HCT116 (cell line): ENCODE measurements around the gene GDPD3. TPM values are rescaled to one million over a fixed set of nuclear protein-coding genes. Genes with fewer than 3 reads are reported as not detected.

Source experiments
- ATAC-seq: fragments of 200-7000 bp; cut with Tn5 transposase; 2 replicates; pipeline ENCODE4 v1.9.1; 2020; ENCODE audit warnings: mild to moderate bottlenecking, moderate library complexity
- BruUV-seq: library from RNA; stranded (reverse); fragments of 400-500 nt; replicated peaks from 2 replicates; lab custom pipeline; 2021; lab: Mats Ljungman, UMichigan
- CTCF ChIA-PET: fragments of 300-600 bp; sonication (Branson Sonifier 250); formaldehyde crosslinking; loops from one replicate; lab custom pipeline; 2021; ENCODE audit warnings: antibody characterized with exemption; lab: Charles Lee
- POLR2A ChIA-PET: fragments of 300-600, 350-600 bp; sonication (Branson Sonifier 250); formaldehyde crosslinking; loops from one replicate; lab custom pipeline; 2021; ENCODE audit warnings: antibody characterized with exemption; lab: Charles Lee
- RAD21 ChIA-PET, 2 experiments: fragments of 300-600 bp; sonication (Branson Sonifier 250); formaldehyde crosslinking; loops; one replicate each; lab custom pipeline; 2023; ENCODE audit warnings: low total read pairs in 2 of 2; ENCODE audit not compliant: uncharacterized antibody in 2 of 2, unreplicated experiment in 2 of 2, low non-redundant PET in 1 of 2; lab: Charles Lee
- DNase-seq: peaks from one replicate; pipeline ENCODE4 v3.0.0-alpha.2; 2010; ENCODE audit warnings: low read depth, low spot score
- H2AFZ ChIP-seq: fragments of 200-600 bp; shearing (Covaris generic), sonication (generic); 2 replicates; pipeline ENCODE4 v1.6.1; 2017; ENCODE audit warnings: low read depth, mixed run types, mixed read lengths, antibody characterized with exemption, low read length; ENCODE audit not compliant: poor library complexity, severe bottlenecking
- H3K27ac ChIP-seq: 2 replicates; pipeline ENCODE4 v1.5.1; 2012; ENCODE audit warnings: low read depth, low read length
- H3K27me3 ChIP-seq: fragments of 200-600 bp; sonication (generic); 2 replicates; pipeline ENCODE4 v1.6.1; 2016; ENCODE audit warnings: mixed run types, low read length, mixed read lengths; ENCODE audit not compliant: insufficient read depth
- H3K36me3 ChIP-seq, 2 experiments: fragments of 200-500 bp in 1 of 2; fragments of 200-600 bp in 1 of 2; sonication (Bioruptor generic) in 1 of 2; sonication (generic) in 1 of 2; 2 replicates each; pipeline versions ENCODE4 v1.5.1 to v1.6.1; 2014 to 2016; ENCODE audit warnings: low read length in 2 of 2, inconsistent platforms in 1 of 2, mixed read lengths in 1 of 2, mixed run types in 1 of 2; ENCODE audit not compliant: insufficient read depth in 2 of 2, control insufficient read depth in 1 of 2
- H3K4me1 ChIP-seq, 2 experiments: fragments of 200-600 bp in 1 of 2; sonication (generic) in 1 of 2; 2 replicates each; pipeline versions ENCODE4 v1.5.1 to v1.6.1; 2012 to 2017; ENCODE audit warnings: low read length in 2 of 2, inconsistent platforms in 1 of 2, mild to moderate bottlenecking in 1 of 2, mixed read lengths in 1 of 2, mixed run types in 1 of 2, moderate library complexity in 1 of 2; ENCODE audit not compliant: insufficient read depth in 2 of 2, control insufficient read depth in 1 of 2
- H3K4me2 ChIP-seq: fragments of 200-600 bp; sonication (generic); 2 replicates; pipeline ENCODE4 v1.6.1; 2017; ENCODE audit warnings: mixed run types, low read length, mixed read lengths
- H3K4me3 ChIP-seq, 2 experiments: fragments of 200-600 bp in 1 of 2; sonication (generic) in 1 of 2; replicated peaks in 1 of 2; 2 replicates each; pipeline ENCODE4 v1.5.1; 2011 to 2016; ENCODE audit warnings: low read length in 2 of 2, control low read depth in 1 of 2, low read depth in 1 of 2, mild to moderate bottlenecking in 1 of 2, mixed read lengths in 1 of 2, mixed run types in 1 of 2
- H3K79me2 ChIP-seq: fragments of 200-600 bp; sonication (generic); 2 replicates; pipeline ENCODE4 v1.6.1; 2017; ENCODE audit warnings: mild to moderate bottlenecking, mixed run types, low read length, moderate library complexity, mixed read lengths; ENCODE audit not compliant: insufficient read depth
- H3K9ac ChIP-seq: fragments of 200-600 bp; sonication (generic); 2 replicates; pipeline ENCODE4 v1.6.1; 2016; ENCODE audit warnings: low read length, mixed read lengths
- H3K9me2 ChIP-seq: fragments of 200-600 bp; sonication (generic), shearing (Covaris generic); 2 replicates; pipeline ENCODE4 v1.6.1; 2017; ENCODE audit warnings: mixed run types, mild to moderate bottlenecking, moderate library complexity; ENCODE audit not compliant: insufficient read depth
- H3K9me3 ChIP-seq, 2 experiments: fragments of 200-500 bp in 1 of 2; fragments of 200-600 bp in 1 of 2; sonication (Bioruptor generic) in 1 of 2; sonication (generic) in 1 of 2; 2 replicates each; pipeline ENCODE4 v1.6.1; 2014 to 2017; ENCODE audit warnings: low read length in 2 of 2, mixed read lengths in 2 of 2, inconsistent platforms in 1 of 2, low read depth in 1 of 2, mild to moderate bottlenecking in 1 of 2, mixed run types in 1 of 2, moderate library complexity in 1 of 2; ENCODE audit not compliant: control insufficient read depth in 1 of 2, insufficient read depth in 1 of 2
- H4K20me1 ChIP-seq: fragments of 200-600 bp; sonication (generic), shearing (Covaris generic); 2 replicates; pipeline ENCODE4 v1.6.1; 2017; ENCODE audit warnings: mixed run types, mild to moderate bottlenecking, moderate library complexity; ENCODE audit not compliant: insufficient read depth
- CBX3 ChIP-seq: IDR thresholded peaks from 2 replicates; pipeline ENCODE4 v1.6.1; 2012; ENCODE audit warnings: low read depth
- EGR1 ChIP-seq: IDR thresholded peaks from 2 replicates; pipeline ENCODE4 v1.6.1; 2012; ENCODE audit warnings: low read depth
- YY1 ChIP-seq: IDR thresholded peaks from 2 replicates; pipeline ENCODE4 v1.6.1; 2011; ENCODE audit warnings: low read length, low read depth, moderate library complexity, mild to moderate bottlenecking; ENCODE audit not compliant: insufficient replicate concordance; ENCODE audit errors: extremely low read depth
- intact Hi-C: fragments of 100-400 bp; cut with micrococcal nuclease; formaldehyde crosslinking; loops from 2 replicates; pipeline ENCODE4 v1.10.0; 2022
- total RNA-seq: library from RNA; stranded (reverse); gene quantifications from one replicate; pipeline ENCODE4 v1.2.1, GENCODE V29; 2021; ENCODE audit not compliant: unreplicated experiment
- TF ChIP-seq, protein P1 (sequence below): IDR thresholded peaks from 2 replicates; pipeline ENCODE4 v1.6.1; 2012
- TF ChIP-seq, protein P2 (sequence below), 3 experiments: fragments of 200-600 bp in 1 of 3; sonication (generic) in 1 of 3; IDR thresholded peaks in 2 of 3; conservative IDR thresholded peaks in 1 of 3; 2 replicates each; pipeline ENCODE4 v1.5.1; 2012 to 2017; ENCODE audit warnings: low read depth in 2 of 3, low read length in 2 of 3, antibody characterized with exemption in 1 of 3, borderline replicate concordance in 1 of 3, control low read depth in 1 of 3, mild to moderate bottlenecking in 1 of 3, mixed read lengths in 1 of 3, mixed run types in 1 of 3, moderate library complexity in 1 of 3; ENCODE audit not compliant: insufficient read depth in 1 of 3

GDPD3 gene
- total RNA-seq, 1 experiment from 2014 or later = 7.0 TPM

DNA sequence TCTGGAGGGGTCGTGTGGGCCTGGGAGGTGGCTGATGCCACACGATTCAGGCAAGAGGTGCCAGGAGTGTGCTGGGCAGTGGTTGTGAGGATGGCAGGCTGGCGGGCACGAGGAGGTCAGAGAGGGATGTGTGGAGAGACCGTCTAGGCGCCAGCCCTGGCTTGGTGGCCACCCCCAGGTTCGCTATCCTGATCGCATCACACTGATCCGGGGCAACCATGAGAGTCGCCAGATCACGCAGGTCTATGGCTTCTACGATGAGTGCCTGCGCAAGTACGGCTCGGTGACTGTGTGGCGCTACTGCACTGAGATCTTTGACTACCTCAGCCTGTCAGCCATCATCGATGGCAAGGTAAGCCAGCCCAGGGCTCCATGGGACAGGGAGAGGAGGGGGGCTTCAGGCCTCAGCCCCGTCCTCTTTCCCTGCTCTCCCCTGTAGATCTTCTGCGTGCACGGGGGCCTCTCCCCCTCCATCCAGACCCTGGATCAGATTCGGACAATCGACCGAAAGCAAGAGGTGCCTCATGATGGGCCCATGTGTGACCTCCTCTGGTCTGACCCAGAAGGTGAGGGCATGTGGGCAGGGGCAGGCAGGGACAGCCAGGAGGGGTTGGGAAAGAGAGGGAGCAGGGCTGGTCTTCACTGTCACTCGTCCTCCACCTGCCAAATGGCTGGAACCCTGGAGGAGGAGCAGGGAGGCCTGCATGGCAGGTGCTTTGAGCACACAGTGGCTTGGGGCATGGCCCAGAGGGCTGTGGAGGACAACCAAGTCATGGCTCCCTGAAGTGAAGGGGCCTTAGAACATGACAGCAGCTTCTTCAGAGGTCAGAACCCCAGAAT, 29.9 kb downstream of the GDPD3 start:
- H3K9me3 ChIP-seq = no peaks in the 10 kb centered on the region
- intact Hi-C loops = no loop called here
- ChIA-PET CTCF (no interaction called here), POLR2A (no interaction called here), RAD21 (no interaction called here)
- no peak overlapping the region for H3K9ac ChIP-seq
- DNase-seq = no peak
- no peak overlapping the region for H3K4me2 ChIP-seq
- no peak overlapping the region; the same call in 1 of the 2 replicates for H3K27ac ChIP-seq
- peaks cover 0 to under 1% of the 10 kb centered on the region in 2 experiments; a peak in 1 of 4 replicates for H3K4me1 ChIP-seq
- H4K20me1 ChIP-seq = no peaks in the 10 kb centered on the region
- H2AFZ ChIP-seq = no peak overlapping the region
- BruUV-seq = no TSS peak
- H3K27me3 ChIP-seq = no peaks in the 10 kb centered on the region
- H3K36me3 ChIP-seq = peaks cover 36 to 56% of the 10 kb centered on the region in 2 experiments; a peak in 3 of 4 replicates
- H3K9me2 ChIP-seq = no peaks in the 10 kb centered on the region
- H3K4me3 ChIP-seq = no peak overlapping the region
- TF ChIP-seq CBX3 = no peak
- TF ChIP-seq, protein P1, sequence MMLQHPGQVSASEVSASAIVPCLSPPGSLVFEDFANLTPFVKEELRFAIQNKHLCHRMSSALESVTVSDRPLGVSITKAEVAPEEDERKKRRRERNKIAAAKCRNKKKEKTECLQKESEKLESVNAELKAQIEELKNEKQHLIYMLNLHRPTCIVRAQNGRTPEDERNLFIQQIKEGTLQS = no peak
- TF ChIP-seq, all 23 proteins: peak for 0
- H3K79me2 ChIP-seq = peaks cover 28% of the 10 kb centered on the region
- ATAC-seq = no peak

DNA sequence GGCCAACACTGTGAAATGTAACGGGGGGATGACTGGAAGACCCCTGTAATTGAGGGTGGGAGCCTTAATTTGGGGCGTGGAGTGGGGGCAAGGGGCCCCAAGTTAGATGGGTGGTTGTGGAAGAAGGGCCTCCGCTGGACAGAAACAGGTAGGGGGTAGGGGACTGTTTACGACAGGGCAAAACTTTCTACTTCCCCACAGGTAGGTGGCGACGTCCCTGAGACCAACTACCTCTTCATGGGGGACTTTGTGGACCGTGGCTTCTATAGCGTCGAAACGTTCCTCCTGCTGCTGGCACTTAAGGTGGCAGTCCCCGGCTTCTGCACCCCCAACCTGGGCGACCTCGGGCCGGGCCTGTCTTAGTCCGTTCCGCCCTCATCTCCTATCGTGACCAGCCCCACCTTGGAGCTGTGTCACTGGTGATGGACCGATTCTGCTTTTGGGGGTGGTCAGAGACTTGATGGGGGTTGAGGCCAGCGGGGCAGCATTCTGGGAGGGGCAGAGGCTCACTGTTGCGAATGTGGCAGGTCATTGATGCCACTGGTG, 30.7 kb downstream of the GDPD3 start:
- Histone ChIP-seq H3K4me1 (peaks cover under 1 to 2% of the 10 kb centered on the region in 2 experiments; a peak in 2 of 4 replicates), H2AFZ (no peak overlapping the region), H3K9me3 (no peaks in the 10 kb centered on the region), H3K36me3 (peaks cover 41 to 63% of the 10 kb centered on the region in 2 experiments; a peak in 3 of 4 replicates), H3K4me3 (no peak overlapping the region), H3K27me3 (no peaks in the 10 kb centered on the region), H3K4me2 (no peak overlapping the region), H3K9me2 (no peaks in the 10 kb centered on the region), H3K9ac (no peak overlapping the region), H4K20me1 (no peaks in the 10 kb centered on the region), H3K79me2 (peaks cover 36% of the 10 kb centered on the region), H3K27ac (no peak overlapping the region)
- ChIA-PET POLR2A (no interaction called here), CTCF (no interaction called here), RAD21 (no interaction called here)
- TF ChIP-seq YY1 = no peak
- TF ChIP-seq EGR1 = no peak
- TF ChIP-seq, protein P2, sequence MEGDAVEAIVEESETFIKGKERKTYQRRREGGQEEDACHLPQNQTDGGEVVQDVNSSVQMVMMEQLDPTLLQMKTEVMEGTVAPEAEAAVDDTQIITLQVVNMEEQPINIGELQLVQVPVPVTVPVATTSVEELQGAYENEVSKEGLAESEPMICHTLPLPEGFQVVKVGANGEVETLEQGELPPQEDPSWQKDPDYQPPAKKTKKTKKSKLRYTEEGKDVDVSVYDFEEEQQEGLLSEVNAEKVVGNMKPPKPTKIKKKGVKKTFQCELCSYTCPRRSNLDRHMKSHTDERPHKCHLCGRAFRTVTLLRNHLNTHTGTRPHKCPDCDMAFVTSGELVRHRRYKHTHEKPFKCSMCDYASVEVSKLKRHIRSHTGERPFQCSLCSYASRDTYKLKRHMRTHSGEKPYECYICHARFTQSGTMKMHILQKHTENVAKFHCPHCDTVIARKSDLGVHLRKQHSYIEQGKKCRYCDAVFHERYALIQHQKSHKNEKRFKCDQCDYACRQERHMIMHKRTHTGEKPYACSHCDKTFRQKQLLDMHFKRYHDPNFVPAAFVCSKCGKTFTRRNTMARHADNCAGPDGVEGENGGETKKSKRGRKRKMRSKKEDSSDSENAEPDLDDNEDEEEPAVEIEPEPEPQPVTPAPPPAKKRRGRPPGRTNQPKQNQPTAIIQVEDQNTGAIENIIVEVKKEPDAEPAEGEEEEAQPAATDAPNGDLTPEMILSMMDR (IDR thresholded peaks at IDR 0.05 in 2 of 3, conservative IDR thresholded peaks at IDR 0.05 in 1 of 3; ENCODE audit: borderline replicate concordance in 1 of 3, insufficient read depth in 1 of 3, low read depth in 2 of 3, low read length in 2 of 3) = peak in 2 of 3 experiments; percentile 31 to 51; a peak in 3 of 6 replicates
- BruUV-seq = no TSS peak
- ATAC-seq = peak; percentile 65
- DNase-seq = no peak
- intact Hi-C loops = no loop called here
